H9 (cell line): ENCODE measurements around the gene FLNC. TPM values are rescaled to one million over a fixed set of nuclear protein-coding genes. Genes with fewer than 3 reads are reported as not detected.

Experiments
- DNase-seq: peaks from one replicate; pipeline ENCODE4 v3.0.0-alpha.2; 2017
- H2AFZ ChIP-seq: one replicate; pipeline ENCODE4 v1.6.1; 2013; ENCODE audit warnings: mild to moderate bottlenecking, low read length, control low read depth, moderate library complexity
- H2AK5ac ChIP-seq: 2 replicates; pipeline ENCODE4 v1.6.1; 2013; ENCODE audit warnings: low read length, control low read depth, mixed read lengths; ENCODE audit not compliant: insufficient read length
- H2BK120ac ChIP-seq: one replicate; pipeline ENCODE4 v1.6.1; 2013; ENCODE audit warnings: low read depth, mild to moderate bottlenecking, low read length, control low read depth, inconsistent platforms; ENCODE audit not compliant: poor library complexity, severe bottlenecking
- H2BK12ac ChIP-seq: 2 replicates; pipeline ENCODE4 v1.6.1; 2013; ENCODE audit warnings: low read length, control low read depth, mixed read lengths, low read depth; ENCODE audit not compliant: insufficient read length
- H2BK15ac ChIP-seq: 2 replicates; pipeline ENCODE4 v1.6.1; 2013; ENCODE audit warnings: low read depth, low read length, control low read depth
- H2BK20ac ChIP-seq: one replicate; pipeline ENCODE4 v1.6.1; 2013; ENCODE audit warnings: low read depth, mild to moderate bottlenecking, low read length, control low read depth, inconsistent platforms; ENCODE audit not compliant: poor library complexity, severe bottlenecking
- H2BK5ac ChIP-seq: 2 replicates; pipeline ENCODE4 v1.6.1; 2013; ENCODE audit warnings: low read length, control low read depth, mixed read lengths; ENCODE audit not compliant: insufficient read length
- H3K14ac ChIP-seq: 2 replicates; pipeline ENCODE4 v1.6.1; 2013; ENCODE audit warnings: low read length, control low read depth; ENCODE audit not compliant: insufficient read depth
- H3K18ac ChIP-seq: 2 replicates; pipeline ENCODE4 v1.6.1; 2013; ENCODE audit warnings: low read depth, mild to moderate bottlenecking, mixed read lengths, low read length, control low read depth; ENCODE audit not compliant: insufficient read length
- H3K23ac ChIP-seq: 2 replicates; pipeline ENCODE4 v1.6.1; 2013; ENCODE audit warnings: low read length, control low read depth, mixed read lengths, low read depth; ENCODE audit not compliant: insufficient read length
- H3K23me2 ChIP-seq: 2 replicates; pipeline ENCODE4 v1.6.1; 2013; ENCODE audit warnings: low read depth, mild to moderate bottlenecking, mixed read lengths, low read length, control low read depth; ENCODE audit not compliant: insufficient read length, poor library complexity, severe bottlenecking
- H3K27ac ChIP-seq: 2 replicates; pipeline ENCODE4 v1.5.1; 2013; ENCODE audit warnings: low read length, control low read depth, mixed read lengths, low read depth; ENCODE audit not compliant: insufficient read length
- H3K27me3 ChIP-seq: 2 replicates; pipeline ENCODE4 v1.6.1; 2013; ENCODE audit warnings: low read length, control low read depth, inconsistent platforms; ENCODE audit not compliant: insufficient read depth
- H3K4ac ChIP-seq: 2 replicates; pipeline ENCODE4 v1.6.1; 2013; ENCODE audit warnings: low read depth, mild to moderate bottlenecking, control low read depth, inconsistent platforms, low read length, moderate library complexity
- H3K4me1 ChIP-seq: 2 replicates; pipeline ENCODE4 v1.6.1; 2013; ENCODE audit warnings: low read length, control low read depth, inconsistent platforms; ENCODE audit not compliant: insufficient read depth
- H3K4me2 ChIP-seq: 2 replicates; pipeline ENCODE4 v1.6.1; 2013; ENCODE audit warnings: low read length, control low read depth, mixed read lengths; ENCODE audit not compliant: insufficient read length, insufficient read depth
- H3K56ac ChIP-seq: 2 replicates; pipeline ENCODE4 v1.6.1; 2013; ENCODE audit warnings: low read depth, mild to moderate bottlenecking, mixed read lengths, low read length, control low read depth; ENCODE audit not compliant: insufficient read length
- H3K79me1 ChIP-seq: 2 replicates; pipeline ENCODE4 v1.6.1; 2013; ENCODE audit warnings: low read depth, mild to moderate bottlenecking, moderate library complexity, low read length, control low read depth, inconsistent platforms; ENCODE audit not compliant: insufficient read depth, poor library complexity, severe bottlenecking
- H3K79me2 ChIP-seq: 2 replicates; pipeline ENCODE4 v1.6.1; 2013; ENCODE audit warnings: low read length, control low read depth, inconsistent platforms; ENCODE audit not compliant: insufficient read depth
- H3K9ac ChIP-seq: 2 replicates; pipeline ENCODE4 v1.6.1; 2013; ENCODE audit warnings: low read length, control low read depth, mixed read lengths; ENCODE audit not compliant: insufficient read length; ENCODE audit errors: extremely low read depth
- H3K9me3 ChIP-seq: one replicate; pipeline ENCODE4 v1.6.1; 2013; ENCODE audit warnings: low read depth, low read length, inconsistent platforms; ENCODE audit not compliant: control insufficient read depth
- H3T11ph ChIP-seq: one replicate; pipeline ENCODE4 v1.6.1; 2013; ENCODE audit warnings: mild to moderate bottlenecking, low read length, control low read depth, inconsistent platforms
- H4K20me1 ChIP-seq: one replicate; pipeline ENCODE4 v1.6.1; 2013; ENCODE audit not compliant: control insufficient read depth, insufficient read length, insufficient read depth
- H4K5ac ChIP-seq: 2 replicates; pipeline ENCODE4 v1.6.1; 2013; ENCODE audit warnings: low read depth, mild to moderate bottlenecking, mixed read lengths, low read length, control low read depth; ENCODE audit not compliant: insufficient read length
- H4K8ac ChIP-seq: replicated peaks from 2 replicates; pipeline ENCODE4 v1.6.1; 2013; ENCODE audit warnings: low read length, control low read depth, mixed read lengths, low read depth; ENCODE audit not compliant: insufficient read length
- H4K91ac ChIP-seq: 2 replicates; pipeline ENCODE4 v1.6.1; 2013; ENCODE audit warnings: low read depth, mild to moderate bottlenecking, moderate library complexity, mixed read lengths, low read length, control low read depth; ENCODE audit not compliant: insufficient read length
- H3K27ac Mint-ChIP-seq, 3 experiments: 2 replicates in 2 of 3; 3 replicates in 1 of 3; pipeline ENCODE4 v1.8.0; 2020 to 2021; ENCODE audit warnings: mixed read lengths in 3 of 3, mild to moderate bottlenecking in 1 of 3, moderate library complexity in 1 of 3
- H3K27me3 Mint-ChIP-seq: 2 replicates; pipeline ENCODE4 v1.8.0; 2021; ENCODE audit warnings: low read depth, mild to moderate bottlenecking, moderate library complexity, mixed read lengths
- H3K36me3 Mint-ChIP-seq, 3 experiments: 2 replicates in 2 of 3; 3 replicates in 1 of 3; pipeline ENCODE4 v1.8.0; 2020 to 2021; ENCODE audit warnings: low read depth in 3 of 3, mixed read lengths in 3 of 3; ENCODE audit not compliant: insufficient read depth in 1 of 3
- H3K4me1 Mint-ChIP-seq, 2 experiments: 2 replicates each; pipeline ENCODE4 v1.8.0; 2020; ENCODE audit warnings: mixed read lengths in 2 of 2
- H3K4me3 Mint-ChIP-seq, 2 experiments: 2 replicates in 1 of 2; 3 replicates in 1 of 2; pipeline ENCODE4 v1.8.0; 2020 to 2021; ENCODE audit warnings: mild to moderate bottlenecking in 2 of 2, mixed read lengths in 2 of 2, moderate library complexity in 1 of 2
- H3K9me3 Mint-ChIP-seq, 2 experiments: 2 replicates in 1 of 2; 3 replicates in 1 of 2; pipeline ENCODE4 v1.8.0; 2020; ENCODE audit warnings: mild to moderate bottlenecking in 2 of 2, mixed read lengths in 2 of 2, moderate library complexity in 1 of 2
- WGBS: extraction: QIAGEN DNeasy Blood & Tissue Kit; methylation state at CpG from one replicate; pipeline ENCODE4 v1.1.7; 2013; ENCODE audit warnings: missing lambda C conversion rate, low lambda C conversion rate, mixed read lengths; ENCODE audit not compliant: insufficient read length; ENCODE audit errors: extremely low coverage; 5-methylcytosine and 5-hydroxymethylcytosine counted together
- total RNA-seq: library from RNA; stranded (reverse); gene quantifications from 2 replicates; pipeline ENCODE4 v1.2.1, GENCODE V29; 2021
- TF ChIP-seq, protein P1 (sequence below): fragments of 200-600 bp; sonication (generic); conservative IDR thresholded peaks from 3 replicates; pipeline ENCODE4 v1.8.0; 2021; ENCODE audit warnings: antibody characterized with exemption, mild to moderate bottlenecking

FLNC gene
- total RNA-seq, 1 experiment from 2014 or later = 12.2 TPM

DNA sequence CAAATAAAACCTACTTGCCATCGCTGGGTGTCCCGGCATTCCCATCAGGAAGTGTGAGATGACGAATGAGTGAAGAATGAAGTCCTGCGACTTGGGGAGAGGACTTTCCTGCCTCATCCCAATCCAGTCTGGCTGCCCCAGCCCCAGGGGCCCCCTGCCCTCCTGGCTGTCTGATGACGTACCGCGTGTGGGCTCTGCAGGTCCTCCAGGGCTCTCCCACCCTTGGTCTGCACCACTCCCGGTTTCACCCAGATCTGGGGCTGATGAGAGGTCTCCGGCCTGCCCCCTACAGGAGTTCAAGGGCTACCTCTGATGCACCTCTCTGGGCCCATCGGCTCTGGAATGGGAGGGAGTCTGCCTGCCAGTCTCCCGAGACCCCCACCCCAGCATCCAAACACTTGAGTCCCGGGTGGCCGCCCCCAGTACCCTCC lies 42.2 kb downstream of the FLNC start:
- no peaks in the 10 kb centered on the region for H3K79me2 ChIP-seq
- no peak overlapping the region for H4K5ac ChIP-seq
- peak; percentile 76 for DNase-seq
- no peak overlapping the region for H3K23ac ChIP-seq
- H2BK15ac ChIP-seq = no peak overlapping the region
- 0 out of 5 replicates have a peak overlapping the region, but pooled peaks of 1 of the 2 experiments have one; percentile 15 for H3K4me3 Mint-ChIP-seq
- H2AFZ ChIP-seq = no peak overlapping the region
- H3K4ac ChIP-seq = no peak overlapping the region
- H3K27me3 Mint-ChIP-seq = peaks cover 40% of the 10 kb centered on the region
- H3K4me2 ChIP-seq = no peak overlapping the region
- H3K79me1 ChIP-seq = no peaks in the 10 kb centered on the region
- H2BK12ac ChIP-seq = no peak overlapping the region
- no peak overlapping the region for H3K14ac ChIP-seq
- H3K18ac ChIP-seq = no peak overlapping the region
- no peaks in the 10 kb centered on the region for H3K9me3 ChIP-seq
- H2BK120ac ChIP-seq = no peak overlapping the region
- H3T11ph ChIP-seq = no peak overlapping the region
- H3K27ac ChIP-seq = no peak overlapping the region
- no peak overlapping the region for H3K9ac ChIP-seq
- H3K4me1 Mint-ChIP-seq = peaks cover 22 to 23% of the 10 kb centered on the region in 2 experiments
- peaks cover 12% of the 10 kb centered on the region for H3K23me2 ChIP-seq
- TF ChIP-seq, protein P1, sequence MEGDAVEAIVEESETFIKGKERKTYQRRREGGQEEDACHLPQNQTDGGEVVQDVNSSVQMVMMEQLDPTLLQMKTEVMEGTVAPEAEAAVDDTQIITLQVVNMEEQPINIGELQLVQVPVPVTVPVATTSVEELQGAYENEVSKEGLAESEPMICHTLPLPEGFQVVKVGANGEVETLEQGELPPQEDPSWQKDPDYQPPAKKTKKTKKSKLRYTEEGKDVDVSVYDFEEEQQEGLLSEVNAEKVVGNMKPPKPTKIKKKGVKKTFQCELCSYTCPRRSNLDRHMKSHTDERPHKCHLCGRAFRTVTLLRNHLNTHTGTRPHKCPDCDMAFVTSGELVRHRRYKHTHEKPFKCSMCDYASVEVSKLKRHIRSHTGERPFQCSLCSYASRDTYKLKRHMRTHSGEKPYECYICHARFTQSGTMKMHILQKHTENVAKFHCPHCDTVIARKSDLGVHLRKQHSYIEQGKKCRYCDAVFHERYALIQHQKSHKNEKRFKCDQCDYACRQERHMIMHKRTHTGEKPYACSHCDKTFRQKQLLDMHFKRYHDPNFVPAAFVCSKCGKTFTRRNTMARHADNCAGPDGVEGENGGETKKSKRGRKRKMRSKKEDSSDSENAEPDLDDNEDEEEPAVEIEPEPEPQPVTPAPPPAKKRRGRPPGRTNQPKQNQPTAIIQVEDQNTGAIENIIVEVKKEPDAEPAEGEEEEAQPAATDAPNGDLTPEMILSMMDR = peak; percentile 62
- H3K56ac ChIP-seq = no peak overlapping the region
- H4K8ac ChIP-seq = no peak overlapping the region
- H2BK5ac ChIP-seq = no peak overlapping the region
- no peak overlapping the region for H2BK20ac ChIP-seq
- H3K9me3 Mint-ChIP-seq = no peaks in the 10 kb centered on the region; a peak in 1 of 5 replicates
- no peaks in the 10 kb centered on the region for H4K20me1 ChIP-seq
- no peak overlapping the region for H4K91ac ChIP-seq
- WGBS = no CpG with 5 or more reads among the region's 13 CpGs
- H3K27ac Mint-ChIP-seq = no peak overlapping the region
- peaks cover 11% of the 10 kb centered on the region; the same call in 1 of the 2 replicates for H3K27me3 ChIP-seq
- no peaks in the 10 kb centered on the region for H3K4me1 ChIP-seq
- H2AK5ac ChIP-seq = no peak overlapping the region
- H3K36me3 Mint-ChIP-seq = peaks cover 0 to 2% (median 2%) of the 10 kb centered on the region in 3 experiments; a peak in 3 of 7 replicates
